Measurements from ENCODE around the gene C2.

Gene C2

GRCh38 chr6:31892821-31893220 lies 34.7 kb upstream of the C2 start:
- Mint-ChIP-seq H3K4me3 (no peak overlapping the region), H3K4me1 (ENCODE audit: low read depth) (peaks cover 11% of the 10 kb centered on the region), H3K36me3 (ENCODE audit: low read depth) (peaks cover 55% of the 10 kb centered on the region), H3K27me3 (no peaks in the 10 kb centered on the region), H3K27ac (no peak overlapping the region), H3K9me3 (no peaks in the 10 kb centered on the region)

- peak overlapping the region; percentile 75 for H3K27ac Mint-ChIP-seq
- H3K36me3 Mint-ChIP-seq (ENCODE audit: low read depth): peaks cover 32% of the 10 kb centered on the region
- no peaks in the 10 kb centered on the region for H3K9me3 Mint-ChIP-seq
- H3K4me1 Mint-ChIP-seq (ENCODE audit: low read depth): peaks cover 39% of the 10 kb centered on the region
- H3K27me3 Mint-ChIP-seq: no peaks in the 10 kb centered on the region
- peak overlapping the region; percentile 80 for H3K4me3 Mint-ChIP-seq
Observed at GRCh38 chr6:31896493-31896855, 31.0 kb upstream of the C2 start.

- Mint-ChIP-seq H3K4me3 (peak overlapping the region; percentile 80), H3K36me3 (ENCODE audit: low read depth) (peaks cover 28% of the 10 kb centered on the region), H3K27ac (peak overlapping the region; percentile 75), H3K27me3 (no peaks in the 10 kb centered on the region), H3K4me1 (ENCODE audit: low read depth) (peaks cover 39% of the 10 kb centered on the region), H3K9me3 (no peaks in the 10 kb centered on the region)
Observed at GRCh38 chr6:31896856-31897611, 30.5 kb upstream of the C2 start.

- peaks cover 44% of the 10 kb centered on the region for H3K4me1 Mint-ChIP-seq (ENCODE audit: low read depth)
- H3K4me3 Mint-ChIP-seq: peak within 1 kb of the TSS; percentile 89
- H3K9me3 Mint-ChIP-seq: no peaks in the 10 kb centered on the region
- peak within 1 kb of the TSS; percentile 89 for H3K27ac Mint-ChIP-seq
- no peaks in the 10 kb centered on the region for H3K27me3 Mint-ChIP-seq
- peaks cover 20% of the 10 kb centered on the region for H3K36me3 Mint-ChIP-seq (ENCODE audit: low read depth)
Observed at GRCh38 chr6:31897612-31898382, 29.7 kb upstream of the C2 start, which contains the start of gene EHMT2. Gene EHMT2, minus strand, starts transcription at chr6:31897698. Its CDS starts 21 bp downstream, at chr6:31897677.

- Mint-ChIP-seq H3K9me3 (no peaks in the 10 kb centered on the region), H3K36me3 (ENCODE audit: low read depth) (peaks cover 13% of the 10 kb centered on the region), H3K27me3 (no peaks in the 10 kb centered on the region), H3K4me1 (ENCODE audit: low read depth) (peaks cover 48% of the 10 kb centered on the region), H3K4me3 (peak overlapping the region; percentile 89), H3K27ac (peak overlapping the region; percentile 89)
Observed at GRCh38 chr6:31898383-31899011, 29.0 kb upstream of the C2 start.

- H3K9me3 Mint-ChIP-seq: no peaks in the 10 kb centered on the region
- no peak overlapping the region for H3K27ac Mint-ChIP-seq
- H3K4me1 Mint-ChIP-seq (ENCODE audit: low read depth): peaks cover 48% of the 10 kb centered on the region
Observed at GRCh38 chr6:31899215-31899614, 28.3 kb upstream of the C2 start.

GRCh38 chr6:31899882-31900722 lies 27.4 kb upstream of the C2 start:
- Mint-ChIP-seq H3K27ac (no peak overlapping the region), H3K36me3 (ENCODE audit: low read depth) (peaks cover 8% of the 10 kb centered on the region), H3K9me3 (no peaks in the 10 kb centered on the region), H3K4me3 (peak overlapping the region; percentile 26), H3K27me3 (no peaks in the 10 kb centered on the region), H3K4me1 (ENCODE audit: low read depth) (peaks cover 48% of the 10 kb centered on the region)

More at GRCh38 chr6:31899215-31899614, 28.3 kb upstream of the C2 start:
- Mint-ChIP-seq H3K27me3 (no peaks in the 10 kb centered on the region), H3K36me3 (ENCODE audit: low read depth) (peaks cover 11% of the 10 kb centered on the region), H3K4me3 (peak overlapping the region; percentile 57)

- no peaks in the 10 kb centered on the region for H3K27me3 Mint-ChIP-seq
- peak overlapping the region; percentile 61 for H3K4me3 Mint-ChIP-seq
- no peaks in the 10 kb centered on the region for H3K9me3 Mint-ChIP-seq
- H3K36me3 Mint-ChIP-seq (ENCODE audit: low read depth): no peaks in the 10 kb centered on the region
- H3K27ac Mint-ChIP-seq: no peak overlapping the region
- H3K4me1 Mint-ChIP-seq (ENCODE audit: low read depth): peaks cover 43% of the 10 kb centered on the region
Observed at GRCh38 chr6:31900917-31901414, 26.6 kb upstream of the C2 start.

GRCh38 chr6:31901415-31901952 lies 26.0 kb upstream of the C2 start:
- no peak overlapping the region for H3K27ac Mint-ChIP-seq
- no peaks in the 10 kb centered on the region for H3K36me3 Mint-ChIP-seq (ENCODE audit: low read depth)
- no peaks in the 10 kb centered on the region for H3K27me3 Mint-ChIP-seq
- H3K9me3 Mint-ChIP-seq: no peaks in the 10 kb centered on the region
- H3K4me1 Mint-ChIP-seq (ENCODE audit: low read depth): peaks cover 38% of the 10 kb centered on the region
- peak overlapping the region; percentile 61 for H3K4me3 Mint-ChIP-seq

- H3K27me3 Mint-ChIP-seq: no peaks in the 10 kb centered on the region
- no peaks in the 10 kb centered on the region for H3K36me3 Mint-ChIP-seq (ENCODE audit: low read depth)
- H3K9me3 Mint-ChIP-seq: no peaks in the 10 kb centered on the region
- H3K4me3 Mint-ChIP-seq: peak within 1 kb of the TSS; percentile 82
- H3K4me1 Mint-ChIP-seq (ENCODE audit: low read depth): peaks cover 37% of the 10 kb centered on the region
- peak within 1 kb of the TSS; percentile 67 for H3K27ac Mint-ChIP-seq
Observed at GRCh38 chr6:31901953-31902643, 25.4 kb upstream of the C2 start, which contains the start of gene ZBTB12. Gene ZBTB12, minus strand, starts transcription at chr6:31902086. Its CDS starts 781 bp downstream, at chr6:31901305.

- peaks cover 4% of the 10 kb centered on the region for H3K27me3 Mint-ChIP-seq
- no peak overlapping the region for H3K4me3 Mint-ChIP-seq
- H3K4me1 Mint-ChIP-seq (ENCODE audit: low read depth): peaks cover 35% of the 10 kb centered on the region
- H3K9me3 Mint-ChIP-seq: no peaks in the 10 kb centered on the region
- no peaks in the 10 kb centered on the region for H3K36me3 Mint-ChIP-seq (ENCODE audit: low read depth)
- H3K27ac Mint-ChIP-seq: no peak overlapping the region
Observed at GRCh38 chr6:31903957-31904356, 23.6 kb upstream of the C2 start.

- Mint-ChIP-seq H3K4me1 (ENCODE audit: low read depth) (peaks cover 25% of the 10 kb centered on the region), H3K9me3 (no peaks in the 10 kb centered on the region), H3K27me3 (peaks cover 4% of the 10 kb centered on the region), H3K36me3 (ENCODE audit: low read depth) (no peaks in the 10 kb centered on the region), H3K27ac (no peak overlapping the region), H3K4me3 (no peak overlapping the region)
Observed at GRCh38 chr6:31905041-31905440, 22.5 kb upstream of the C2 start.

GRCh38 chr6:31906122-31906521 lies 21.4 kb upstream of the C2 start:
- peaks cover 24% of the 10 kb centered on the region for H3K4me1 Mint-ChIP-seq (ENCODE audit: low read depth)
- H3K36me3 Mint-ChIP-seq (ENCODE audit: low read depth): no peaks in the 10 kb centered on the region
- no peak overlapping the region for H3K27ac Mint-ChIP-seq
- H3K4me3 Mint-ChIP-seq: no peak overlapping the region
- H3K9me3 Mint-ChIP-seq: no peaks in the 10 kb centered on the region
- H3K27me3 Mint-ChIP-seq: peaks cover 4% of the 10 kb centered on the region
